ENCODE data around the gene ZNF646.
"Not testable (repeated sequence)": the region's sequence is repeated elsewhere in the genome, so short reads cannot be mapped to it uniquely, and the experiment has no call there.

The ZNF646 gene

DNA sequence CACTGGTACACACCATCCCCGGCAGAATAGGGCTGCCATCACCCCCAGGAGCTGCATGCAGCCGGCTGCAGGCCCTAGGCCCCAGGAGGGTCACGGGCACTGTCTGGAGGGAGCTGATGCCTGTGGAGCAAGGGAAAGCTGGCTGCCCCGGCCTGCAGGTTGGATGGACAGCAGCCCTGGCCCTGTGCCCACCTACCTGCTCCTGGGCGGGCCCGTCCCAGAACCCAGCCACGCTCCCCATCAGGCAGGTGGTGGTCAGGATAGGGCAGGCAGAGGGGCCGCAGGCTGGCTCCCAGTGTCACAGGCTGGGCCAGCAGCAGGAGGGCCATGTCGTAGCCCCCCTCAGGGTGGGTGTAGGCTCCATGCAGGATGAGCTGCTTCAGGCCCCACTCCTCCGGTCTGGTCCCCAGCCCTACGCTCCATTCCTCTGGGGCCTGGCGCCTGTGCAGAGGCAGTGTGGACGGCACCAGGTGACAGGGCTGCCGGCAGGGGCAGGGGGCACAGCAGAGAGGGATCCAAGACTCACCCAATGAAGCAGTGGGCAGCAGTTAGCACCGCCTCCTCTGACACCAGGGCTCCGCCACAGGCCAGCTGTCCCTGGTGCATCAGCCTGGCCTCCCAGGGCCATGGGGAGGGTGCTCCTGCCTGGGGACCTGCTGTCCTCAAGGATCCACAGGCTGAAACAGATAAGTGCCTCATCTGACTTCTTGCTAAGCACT, 10.5 kb downstream of the ZNF646 start:
- DNase-seq (ENCODE audit: low read depth), result no peak

- DNase-seq (ENCODE audit: low read depth), result no peak
Observed at GRCh38 chr16:31085411-31085810, 11.2 kb downstream of the ZNF646 start.

DNA sequence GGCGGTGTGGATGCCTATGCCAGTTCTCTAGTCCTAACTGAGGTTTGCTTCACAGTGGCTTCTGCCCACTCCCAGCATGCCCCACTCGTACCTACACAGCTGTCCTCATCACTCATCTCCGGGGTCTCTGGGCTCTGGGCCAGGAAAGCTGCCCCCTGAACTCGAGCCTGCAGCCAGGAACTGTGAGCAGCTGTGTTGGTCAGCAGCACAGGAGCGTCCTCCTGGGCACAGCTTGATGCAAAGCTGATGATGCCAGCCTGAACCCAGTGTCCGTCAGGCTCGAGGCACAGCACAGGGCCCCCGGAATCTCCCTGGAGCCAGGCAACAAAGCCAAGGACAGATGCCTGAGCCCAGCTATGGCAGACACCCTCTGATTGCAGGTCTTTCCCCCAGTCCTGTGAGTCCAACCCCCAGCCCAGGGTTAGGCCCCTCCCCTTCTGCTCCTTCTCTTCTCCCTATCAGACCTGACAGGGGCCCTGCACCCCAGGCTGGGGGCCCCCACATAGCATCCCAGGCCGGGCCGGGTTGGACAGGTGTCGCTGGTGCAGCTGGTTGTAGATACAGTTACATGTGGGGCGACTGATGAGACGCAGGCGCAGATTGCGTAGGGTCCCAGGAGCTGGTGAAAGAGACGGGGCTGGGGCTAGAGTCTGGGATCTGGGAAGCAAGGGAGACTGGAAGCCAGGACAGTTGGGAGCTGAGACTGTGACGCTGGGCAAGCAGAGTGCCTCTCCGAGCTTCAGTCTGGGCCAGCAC, 11.8 kb downstream of the ZNF646 start:
- DNase-seq (ENCODE audit: low read depth), result no peak

- DNase-seq (ENCODE audit: low read depth), result no peak
Observed at GRCh38 chr16:31086629-31086906, 12.3 kb downstream of the ZNF646 start.

GRCh38 chr16:31087481-31087880, 13.3 kb downstream of the ZNF646 start:
- no peak for DNase-seq (ENCODE audit: low read depth)

GRCh38 chr16:31087971-31088370, 13.7 kb downstream of the ZNF646 start:
- no peak for DNase-seq (ENCODE audit: low read depth)

DNA sequence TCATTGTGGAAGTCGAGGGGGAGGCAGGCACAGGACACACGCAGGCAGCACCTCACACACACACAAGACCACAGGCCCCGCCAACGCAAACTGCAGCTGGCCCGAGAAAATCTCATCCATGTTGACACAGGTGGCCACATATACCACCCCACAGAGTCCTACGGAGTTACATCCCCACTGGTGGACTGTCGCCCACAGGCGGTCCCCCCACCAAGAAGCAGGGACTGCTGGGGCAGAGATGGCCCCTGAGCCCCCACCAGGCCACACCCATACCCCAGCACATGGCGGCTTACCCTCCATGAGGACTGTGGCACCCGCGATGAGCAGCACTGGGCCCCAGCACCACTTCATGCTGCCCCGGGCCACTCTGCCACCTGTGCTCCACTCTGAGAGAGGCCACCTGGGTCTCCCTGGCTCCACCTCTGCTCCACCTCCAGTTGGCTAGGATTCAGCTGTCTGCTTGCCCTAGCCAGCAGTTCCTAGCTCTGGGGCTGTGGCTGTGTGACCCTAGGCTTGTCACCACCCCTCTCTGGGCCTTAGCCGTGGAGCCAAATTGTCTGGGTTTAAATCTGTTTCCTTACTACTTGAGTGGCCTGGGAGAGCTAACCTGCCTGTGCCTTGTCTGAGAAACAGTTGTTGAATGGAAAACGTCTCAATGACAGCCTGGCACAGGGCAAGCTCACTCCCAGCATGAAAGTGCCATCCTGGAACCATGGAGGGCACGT, 14.4 kb downstream of the ZNF646 start, which contains the start of gene PRSS53:
Gene PRSS53 (minus strand): TSS at position 485 of the 725 bp plus-strand sequence. CDS start 134 bp downstream, at position 351.
- DNase-seq (ENCODE audit: low read depth), result no peak

- DNase-seq (ENCODE audit: low read depth), result no peak
Observed at GRCh38 chr16:31089199-31089598, 15.0 kb downstream of the ZNF646 start.

DNA sequence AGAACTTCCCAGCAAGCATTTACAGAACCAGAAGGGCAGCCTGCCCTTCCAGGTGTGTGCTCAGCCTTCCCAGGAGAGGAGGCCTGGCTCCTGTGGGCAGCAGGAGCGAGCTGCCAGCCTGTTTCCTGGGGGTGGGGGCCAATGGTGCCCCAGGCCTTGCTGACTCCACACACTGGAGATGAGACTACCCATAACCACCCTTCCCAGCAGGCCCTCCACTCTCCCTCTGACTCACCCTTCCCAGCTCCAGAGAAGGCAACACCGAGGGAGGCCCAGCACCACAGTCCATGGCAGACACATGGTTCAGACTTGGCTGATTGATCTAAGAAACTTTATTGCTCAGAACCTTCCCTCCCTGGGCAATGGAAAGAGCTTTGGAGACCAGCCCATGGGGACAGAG, 16.3 kb downstream of the ZNF646 start:
- no peak for DNase-seq (ENCODE audit: low read depth)

DNA sequence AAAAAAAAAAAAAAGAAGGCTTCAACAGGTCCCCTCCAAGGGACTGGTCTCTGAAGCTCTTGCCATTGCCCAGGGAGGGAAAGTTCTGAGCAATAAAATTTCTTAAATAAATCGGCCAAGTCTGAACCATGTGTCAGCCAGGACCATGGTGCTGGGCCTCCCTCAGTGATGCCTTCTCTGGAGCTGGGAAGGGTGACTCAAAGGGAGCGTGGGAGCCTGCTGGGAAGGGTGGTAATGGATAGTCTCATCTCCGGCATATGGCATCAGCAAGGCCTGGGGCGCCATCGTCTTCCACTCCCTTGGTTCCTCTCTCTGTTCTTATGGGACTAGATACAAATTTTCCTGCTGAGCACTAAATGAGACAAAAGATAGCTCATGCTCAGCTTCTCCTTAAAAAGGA, 18.1 kb downstream of the ZNF646 start:
- DNase-seq (ENCODE audit: low read depth), result no peak

GRCh38 chr16:31093132-31093703, 19.0 kb downstream of the ZNF646 start:
- DNase-seq (ENCODE audit: low read depth), result no peak

DNA sequence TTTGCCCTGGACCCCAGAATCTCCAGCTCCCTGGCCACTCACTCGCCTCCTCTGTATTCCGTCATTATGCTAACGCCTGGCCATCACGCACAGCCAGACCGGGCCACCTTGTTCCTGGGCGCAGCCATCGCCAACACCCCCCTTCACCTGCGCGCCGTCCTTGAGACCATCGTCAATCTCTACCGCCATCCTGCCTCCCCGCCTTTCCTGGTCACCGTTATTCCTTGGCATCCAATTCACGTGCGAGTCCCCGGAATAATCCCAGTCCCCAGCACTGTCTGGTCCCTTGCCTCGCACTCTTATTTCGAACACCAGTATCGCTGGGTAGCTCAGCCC, 19.8 kb downstream of the ZNF646 start:
- DNase-seq (ENCODE audit: low read depth), result no peak

DNA sequence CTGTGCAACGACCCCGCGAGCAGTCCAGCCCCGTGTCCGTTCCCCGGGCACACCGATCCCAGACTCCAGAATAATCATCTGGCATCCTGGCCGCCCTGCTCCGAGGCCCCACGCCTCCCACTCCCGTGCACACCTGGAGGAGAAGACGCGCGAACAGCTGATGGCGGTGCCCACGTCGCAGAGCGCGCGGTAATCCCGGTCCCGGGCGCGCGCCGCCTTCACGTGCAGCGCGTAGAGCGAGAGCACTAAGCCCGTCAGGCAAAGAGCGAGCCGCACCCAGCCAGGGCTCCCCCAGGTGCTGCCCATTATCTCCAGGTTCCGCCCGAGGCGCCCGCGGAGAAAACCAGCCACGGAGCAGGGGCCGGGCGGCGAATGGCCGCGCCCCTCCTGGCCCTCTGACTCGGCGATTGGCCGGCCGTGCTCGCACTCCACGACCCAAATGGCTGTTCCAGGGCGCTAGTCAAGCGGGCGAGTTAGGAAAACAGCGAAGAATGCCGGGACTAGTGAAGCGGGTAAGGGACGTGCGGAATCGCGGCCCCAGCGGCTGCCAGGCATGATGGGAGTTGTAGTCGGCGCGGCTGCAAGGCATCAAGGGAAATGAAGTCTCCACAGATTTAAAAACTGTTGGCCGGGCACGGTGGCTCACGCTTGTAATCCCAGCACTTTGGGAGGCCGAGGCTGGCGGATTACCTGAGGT, 20.4 kb downstream of the ZNF646 start, which contains the start of gene VKORC1:
Gene VKORC1 (minus strand): TSS at position 374 of the 697 bp plus-strand sequence. CDS start 68 bp downstream, at position 306.
- peak; percentile 77 for DNase-seq (ENCODE audit: low read depth)

GRCh38 chr16:31099860-31100638, 25.8 kb downstream of the ZNF646 start:
- DNase-seq (ENCODE audit: low read depth), result no peak

DNA sequence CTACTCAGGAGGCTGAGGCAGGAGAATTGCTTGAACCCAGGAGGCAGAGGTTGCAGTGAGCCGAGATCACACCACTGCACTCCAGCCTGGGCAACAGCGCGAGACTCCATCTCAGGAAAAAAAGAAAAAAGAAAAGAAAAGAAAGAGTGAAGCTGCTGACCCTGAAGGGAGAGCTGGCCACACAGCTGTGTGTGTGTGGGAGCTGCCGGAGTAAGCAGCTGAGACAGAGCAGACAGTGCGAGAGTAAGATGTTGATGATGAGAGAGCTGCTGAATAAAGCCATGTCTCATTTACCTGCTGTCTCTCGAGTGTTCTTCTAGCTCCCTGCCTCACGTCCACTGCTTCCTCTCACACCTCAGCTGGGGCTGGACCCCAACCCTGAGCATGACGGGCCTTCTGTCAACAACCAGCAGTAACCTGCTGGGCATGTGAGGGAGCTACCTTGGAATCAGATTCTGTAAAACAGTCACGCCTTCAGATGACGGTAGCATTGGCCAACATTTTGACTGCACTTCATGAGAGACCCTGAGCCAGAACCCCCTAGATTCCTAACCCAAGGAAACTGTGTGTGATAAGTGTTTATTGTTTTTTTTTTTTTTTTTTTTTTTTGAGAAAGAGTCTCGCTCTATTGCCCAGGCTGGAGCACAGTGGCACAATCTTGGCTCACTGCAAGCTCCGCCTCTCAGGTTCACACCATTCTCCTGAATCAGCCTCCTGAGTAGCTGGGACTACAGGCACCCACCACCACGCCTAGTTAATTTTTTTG, 26.8 kb downstream of the ZNF646 start:
- not testable (repeated sequence) for DNase-seq (ENCODE audit: low read depth)

DNA sequence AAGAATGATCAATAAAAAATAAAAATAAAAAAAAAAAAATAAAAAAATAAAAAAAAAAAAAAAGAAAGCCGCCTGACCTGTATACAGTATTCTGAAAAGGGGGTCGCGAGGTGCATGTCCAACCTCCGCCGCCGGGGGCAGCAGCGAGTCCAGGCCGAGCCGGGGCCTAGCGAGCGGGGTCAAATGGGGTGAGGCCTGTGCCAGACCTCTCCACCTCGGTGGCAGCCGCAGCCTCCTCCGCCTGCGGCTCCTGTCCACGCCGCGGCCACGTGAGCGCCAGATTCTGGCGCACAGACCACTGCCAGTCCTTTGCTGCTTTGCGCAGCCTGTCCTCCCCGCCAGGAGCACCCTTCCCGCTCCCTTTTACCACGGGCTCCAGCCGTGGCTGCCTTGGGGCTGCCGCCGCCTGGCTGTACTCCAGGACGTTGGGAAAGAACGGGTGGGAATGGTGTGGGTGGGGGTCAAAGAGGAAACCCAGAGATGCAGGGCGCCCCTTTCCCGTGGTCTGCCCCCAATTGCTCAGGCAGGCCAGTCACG, 31.5 kb downstream of the ZNF646 start:
- DNase-seq (ENCODE audit: low read depth), result peak; percentile 52

- DNase-seq (ENCODE audit: low read depth), result no peak
Observed at GRCh38 chr16:31106509-31107464, 32.6 kb downstream of the ZNF646 start.

GRCh38 chr16:31107465-31107867, 33.2 kb downstream of the ZNF646 start:
- no peak for DNase-seq (ENCODE audit: low read depth)

Measured in activated T-helper 1 cell treated with Interleukin-2 at 50 U/mL for 16 hours (primary cell).